Measurements from ENCODE around the gene P2RY14.

P2RY14 gene

DNA sequence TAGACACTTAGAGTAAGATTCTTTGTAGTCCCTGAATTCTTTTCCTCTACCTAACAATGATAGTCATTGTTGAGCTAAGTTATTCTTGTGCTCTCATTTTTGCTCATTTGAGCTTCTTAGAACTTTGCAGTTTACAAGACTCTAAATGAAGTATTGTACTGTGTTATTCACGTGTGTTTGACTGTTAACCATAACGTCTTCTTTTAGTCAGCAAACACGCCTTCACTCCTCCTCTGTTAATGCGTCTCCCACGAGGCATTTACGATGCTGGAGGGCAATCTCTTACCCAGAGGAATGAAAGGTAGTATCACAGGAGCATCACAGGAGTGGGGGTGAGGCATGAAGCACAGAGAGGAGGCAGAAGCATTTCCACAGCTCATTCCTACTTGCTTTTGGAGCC, 14.8 kb upstream of the P2RY14 start:
- TF ChIP-seq, protein P1, sequence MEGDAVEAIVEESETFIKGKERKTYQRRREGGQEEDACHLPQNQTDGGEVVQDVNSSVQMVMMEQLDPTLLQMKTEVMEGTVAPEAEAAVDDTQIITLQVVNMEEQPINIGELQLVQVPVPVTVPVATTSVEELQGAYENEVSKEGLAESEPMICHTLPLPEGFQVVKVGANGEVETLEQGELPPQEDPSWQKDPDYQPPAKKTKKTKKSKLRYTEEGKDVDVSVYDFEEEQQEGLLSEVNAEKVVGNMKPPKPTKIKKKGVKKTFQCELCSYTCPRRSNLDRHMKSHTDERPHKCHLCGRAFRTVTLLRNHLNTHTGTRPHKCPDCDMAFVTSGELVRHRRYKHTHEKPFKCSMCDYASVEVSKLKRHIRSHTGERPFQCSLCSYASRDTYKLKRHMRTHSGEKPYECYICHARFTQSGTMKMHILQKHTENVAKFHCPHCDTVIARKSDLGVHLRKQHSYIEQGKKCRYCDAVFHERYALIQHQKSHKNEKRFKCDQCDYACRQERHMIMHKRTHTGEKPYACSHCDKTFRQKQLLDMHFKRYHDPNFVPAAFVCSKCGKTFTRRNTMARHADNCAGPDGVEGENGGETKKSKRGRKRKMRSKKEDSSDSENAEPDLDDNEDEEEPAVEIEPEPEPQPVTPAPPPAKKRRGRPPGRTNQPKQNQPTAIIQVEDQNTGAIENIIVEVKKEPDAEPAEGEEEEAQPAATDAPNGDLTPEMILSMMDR (IDR thresholded peaks at IDR 0.05; ENCODE audit: low read depth, low read length, missing control alignments) = no peak
- no peak for DNase-seq (ENCODE audit: extremely low read depth, low read depth)
- H3K4me3 ChIP-seq (replicated peaks; ENCODE audit: low read depth, low read length) = no peak overlapping the region

DNA sequence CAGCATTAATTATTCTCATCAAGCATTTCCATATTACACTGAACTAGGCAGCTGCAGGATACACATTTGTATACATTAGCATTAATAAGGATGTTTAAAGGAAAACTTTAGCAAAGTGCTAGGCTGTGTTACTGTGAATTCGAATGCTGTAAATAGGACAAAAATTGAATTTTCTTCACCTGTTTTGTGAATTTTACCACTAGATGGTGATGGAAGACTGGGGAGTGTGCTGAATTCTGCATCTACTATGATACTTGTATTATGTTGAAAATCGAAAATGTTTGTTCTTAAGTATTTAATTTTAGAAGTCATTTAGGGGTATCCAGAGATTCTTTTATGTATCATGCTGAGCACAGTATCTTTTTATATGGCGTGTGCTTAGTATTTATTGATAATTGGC, 12.3 kb upstream of the P2RY14 start:
- TF ChIP-seq, protein P1 (IDR thresholded peaks at IDR 0.05; ENCODE audit: low read depth, low read length, missing control alignments) = peak; percentile 32
- H3K4me3 ChIP-seq (replicated peaks; ENCODE audit: low read depth, low read length) = no peak overlapping the region
- DNase-seq (ENCODE audit: extremely low read depth, low read depth) = no peak

DNA sequence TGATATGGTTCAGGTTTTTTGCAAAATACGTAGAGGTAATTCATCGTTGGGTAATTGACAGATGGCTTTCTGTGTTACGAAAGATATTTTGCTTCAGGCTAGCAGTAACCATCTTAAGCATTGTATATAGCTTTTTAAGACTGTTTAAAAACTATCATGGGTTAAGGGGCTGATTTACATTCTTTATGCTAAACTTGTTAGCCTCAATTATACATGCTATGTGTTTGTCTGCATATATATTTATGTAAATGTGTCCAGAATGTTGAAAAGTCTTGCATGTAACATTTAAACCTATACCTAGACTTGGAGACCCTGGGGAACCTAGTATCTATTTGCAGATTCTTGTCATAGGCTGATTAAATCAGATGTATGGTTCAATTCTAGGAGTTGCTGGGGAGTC, 11.1 kb upstream of the P2RY14 start:
- TF ChIP-seq, protein P1 (IDR thresholded peaks at IDR 0.05; ENCODE audit: low read depth, low read length, missing control alignments) = no peak
- no peak overlapping the region for H3K4me3 ChIP-seq (replicated peaks; ENCODE audit: low read depth, low read length)
- DNase-seq (ENCODE audit: extremely low read depth, low read depth) = no peak

DNA sequence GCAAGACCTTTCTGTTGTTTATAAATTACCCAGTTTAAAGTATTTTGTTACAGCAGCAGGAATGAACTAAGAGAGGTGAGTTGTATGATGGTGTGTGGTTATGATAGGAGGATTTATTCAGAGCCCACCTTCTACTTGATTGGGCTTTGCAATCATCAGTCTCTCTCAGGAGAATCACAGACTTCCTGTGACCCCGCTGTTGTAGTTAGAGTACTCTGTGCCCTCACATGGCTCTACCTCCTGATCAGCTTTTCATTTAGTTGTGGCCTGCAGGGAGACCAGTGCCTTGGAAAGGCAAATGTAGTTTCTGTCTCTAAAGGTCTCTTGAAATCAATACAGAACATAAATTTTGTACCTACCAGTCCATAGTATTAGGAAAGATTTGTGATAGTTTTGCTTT, 7.6 kb upstream of the P2RY14 start:
- no peak for DNase-seq (ENCODE audit: extremely low read depth, low read depth)
- TF ChIP-seq, protein P1 (IDR thresholded peaks at IDR 0.05; ENCODE audit: low read depth, low read length, missing control alignments) = no peak
- no peak overlapping the region for H3K4me3 ChIP-seq (replicated peaks; ENCODE audit: low read depth, low read length)

DNA sequence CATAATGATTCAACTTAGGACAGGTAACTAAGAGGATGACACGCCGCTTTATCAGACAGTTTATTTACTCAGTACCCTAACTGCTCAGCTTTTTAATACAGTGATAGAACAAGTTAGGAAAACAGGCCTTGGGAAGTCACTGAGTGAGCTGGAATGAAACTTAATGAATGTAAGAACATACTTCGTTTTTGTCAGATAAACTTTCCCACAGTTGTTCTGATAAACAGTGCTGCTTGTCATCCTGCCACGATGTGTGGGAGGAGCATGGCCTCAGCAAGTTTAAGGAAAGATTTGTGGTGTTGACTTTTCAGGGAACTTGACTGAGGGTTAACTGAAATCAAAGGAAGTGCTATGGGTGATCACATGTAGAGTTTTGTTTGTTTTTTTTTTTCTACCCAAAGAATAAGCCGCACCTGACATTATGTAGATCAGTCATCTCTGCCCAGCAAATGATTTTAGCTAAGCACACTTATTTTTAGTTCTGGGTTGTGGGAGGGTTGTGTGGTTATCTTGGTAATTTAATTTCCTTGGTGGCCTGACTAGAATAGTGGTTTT, 5.6 kb upstream of the P2RY14 start:
- TF ChIP-seq, protein P1 (IDR thresholded peaks at IDR 0.05; ENCODE audit: low read depth, low read length, missing control alignments) = no peak
- no peak for DNase-seq (ENCODE audit: extremely low read depth, low read depth)

DNA sequence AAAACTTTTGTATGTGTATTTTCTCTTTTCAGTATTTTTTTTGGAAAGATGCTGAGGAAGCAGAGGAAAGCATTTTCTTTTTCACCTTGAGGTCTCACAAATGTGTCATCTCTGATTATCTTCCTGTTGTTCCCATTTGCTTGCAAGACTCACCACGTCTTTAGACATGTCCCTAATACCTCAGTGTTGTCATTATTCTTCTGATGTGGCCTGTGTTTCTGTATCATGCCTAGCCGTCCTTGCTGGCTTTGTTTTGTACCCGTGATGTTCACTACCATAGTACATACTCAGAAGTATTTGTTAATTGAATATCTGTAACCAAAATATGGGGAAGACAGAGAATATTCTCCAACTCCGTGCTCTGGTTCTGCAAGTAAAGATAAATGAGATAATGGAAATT, 5.0 kb upstream of the P2RY14 start:
- no peak overlapping the region for H3K4me3 ChIP-seq (replicated peaks; ENCODE audit: low read depth, low read length)
- TF ChIP-seq, protein P1 (IDR thresholded peaks at IDR 0.05; ENCODE audit: low read depth, low read length, missing control alignments) = no peak
- no peak for DNase-seq (ENCODE audit: extremely low read depth, low read depth)

More for the DNA sequence above, 5.6 kb upstream of the P2RY14 start:
- no peak overlapping the region for H3K4me3 ChIP-seq (replicated peaks; ENCODE audit: low read depth, low read length)

DNA sequence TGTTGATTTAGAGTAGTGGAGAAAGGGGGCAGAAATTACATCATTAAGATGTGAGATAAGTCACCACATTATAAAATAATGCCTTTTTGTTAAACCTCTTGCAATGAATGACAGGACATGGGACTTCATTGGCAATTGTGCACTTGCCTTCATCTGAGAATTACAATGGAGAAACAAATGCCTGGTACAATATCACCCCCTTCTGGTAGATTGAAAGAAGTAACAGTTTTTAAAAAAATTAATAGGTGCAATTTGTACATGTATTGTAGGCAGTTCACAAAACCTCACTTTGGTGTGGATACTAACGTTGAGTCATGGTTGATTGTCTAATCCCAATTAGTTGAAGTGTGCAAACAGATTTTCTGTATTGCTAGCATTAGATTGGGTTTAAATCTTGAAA, 4.6 kb upstream of the P2RY14 start:
- DNase-seq (ENCODE audit: extremely low read depth, low read depth) = peak; percentile 50
- H3K4me3 ChIP-seq (replicated peaks; ENCODE audit: low read depth, low read length) = no peak overlapping the region
- TF ChIP-seq, protein P1 (IDR thresholded peaks at IDR 0.05; ENCODE audit: low read depth, low read length, missing control alignments) = peak; percentile 43
